HCT116 (cell line): ENCODE data around the gene CHEK1. TPM values are rescaled to one million over a fixed set of nuclear protein-coding genes. Genes with fewer than 3 reads are reported as not detected.
"Not testable (repeated sequence)": the region's sequence is repeated elsewhere in the genome, so short reads cannot be mapped to it uniquely, and the experiment has no call there.

Experiments
- ATAC-seq: fragments of 200-7000 bp; cut with Tn5 transposase; 2 replicates; pipeline ENCODE4 v1.9.1; 2020; ENCODE audit warnings: mild to moderate bottlenecking, moderate library complexity
- BruUV-seq: library from RNA; stranded (reverse); fragments of 400-500 nt; replicated peaks from 2 replicates; lab custom pipeline; 2021; lab: Mats Ljungman, UMichigan
- CTCF ChIA-PET: fragments of 300-600 bp; sonication (Branson Sonifier 250); formaldehyde crosslinking; loops from one replicate; lab custom pipeline; 2021; ENCODE audit warnings: antibody characterized with exemption; lab: Charles Lee
- POLR2A ChIA-PET: fragments of 300-600, 350-600 bp; sonication (Branson Sonifier 250); formaldehyde crosslinking; loops from one replicate; lab custom pipeline; 2021; ENCODE audit warnings: antibody characterized with exemption; lab: Charles Lee
- RAD21 ChIA-PET, 2 experiments: fragments of 300-600 bp; sonication (Branson Sonifier 250); formaldehyde crosslinking; loops; one replicate each; lab custom pipeline; 2023; ENCODE audit warnings: low total read pairs in 2 of 2; ENCODE audit not compliant: uncharacterized antibody in 2 of 2, unreplicated experiment in 2 of 2, low non-redundant PET in 1 of 2; lab: Charles Lee
- DNase-seq: peaks from one replicate; pipeline ENCODE4 v3.0.0-alpha.2; 2010; ENCODE audit warnings: low read depth, low spot score
- H2AFZ ChIP-seq: fragments of 200-600 bp; shearing (Covaris generic), sonication (generic); 2 replicates; pipeline ENCODE4 v1.6.1; 2017; ENCODE audit warnings: low read depth, mixed run types, mixed read lengths, antibody characterized with exemption, low read length; ENCODE audit not compliant: poor library complexity, severe bottlenecking
- H3K27ac ChIP-seq: 2 replicates; pipeline ENCODE4 v1.5.1; 2012; ENCODE audit warnings: low read depth, low read length
- H3K27me3 ChIP-seq: fragments of 200-600 bp; sonication (generic); 2 replicates; pipeline ENCODE4 v1.6.1; 2016; ENCODE audit warnings: mixed run types, low read length, mixed read lengths; ENCODE audit not compliant: insufficient read depth
- H3K36me3 ChIP-seq, 2 experiments: fragments of 200-500 bp in 1 of 2; fragments of 200-600 bp in 1 of 2; sonication (Bioruptor generic) in 1 of 2; sonication (generic) in 1 of 2; 2 replicates each; pipeline versions ENCODE4 v1.5.1 to v1.6.1; 2014 to 2016; ENCODE audit warnings: low read length in 2 of 2, inconsistent platforms in 1 of 2, mixed read lengths in 1 of 2, mixed run types in 1 of 2; ENCODE audit not compliant: insufficient read depth in 2 of 2, control insufficient read depth in 1 of 2
- H3K4me1 ChIP-seq, 2 experiments: fragments of 200-600 bp in 1 of 2; sonication (generic) in 1 of 2; 2 replicates each; pipeline versions ENCODE4 v1.5.1 to v1.6.1; 2012 to 2017; ENCODE audit warnings: low read length in 2 of 2, inconsistent platforms in 1 of 2, mild to moderate bottlenecking in 1 of 2, mixed read lengths in 1 of 2, mixed run types in 1 of 2, moderate library complexity in 1 of 2; ENCODE audit not compliant: insufficient read depth in 2 of 2, control insufficient read depth in 1 of 2
- H3K4me2 ChIP-seq: fragments of 200-600 bp; sonication (generic); 2 replicates; pipeline ENCODE4 v1.6.1; 2017; ENCODE audit warnings: mixed run types, low read length, mixed read lengths
- H3K4me3 ChIP-seq, 2 experiments: fragments of 200-600 bp in 1 of 2; sonication (generic) in 1 of 2; replicated peaks in 1 of 2; 2 replicates each; pipeline ENCODE4 v1.5.1; 2011 to 2016; ENCODE audit warnings: low read length in 2 of 2, control low read depth in 1 of 2, low read depth in 1 of 2, mild to moderate bottlenecking in 1 of 2, mixed read lengths in 1 of 2, mixed run types in 1 of 2
- H3K79me2 ChIP-seq: fragments of 200-600 bp; sonication (generic); 2 replicates; pipeline ENCODE4 v1.6.1; 2017; ENCODE audit warnings: mild to moderate bottlenecking, mixed run types, low read length, moderate library complexity, mixed read lengths; ENCODE audit not compliant: insufficient read depth
- H3K9ac ChIP-seq: fragments of 200-600 bp; sonication (generic); 2 replicates; pipeline ENCODE4 v1.6.1; 2016; ENCODE audit warnings: low read length, mixed read lengths
- H3K9me2 ChIP-seq: fragments of 200-600 bp; sonication (generic), shearing (Covaris generic); 2 replicates; pipeline ENCODE4 v1.6.1; 2017; ENCODE audit warnings: mixed run types, mild to moderate bottlenecking, moderate library complexity; ENCODE audit not compliant: insufficient read depth
- H3K9me3 ChIP-seq, 2 experiments: fragments of 200-500 bp in 1 of 2; fragments of 200-600 bp in 1 of 2; sonication (Bioruptor generic) in 1 of 2; sonication (generic) in 1 of 2; 2 replicates each; pipeline ENCODE4 v1.6.1; 2014 to 2017; ENCODE audit warnings: low read length in 2 of 2, mixed read lengths in 2 of 2, inconsistent platforms in 1 of 2, low read depth in 1 of 2, mild to moderate bottlenecking in 1 of 2, mixed run types in 1 of 2, moderate library complexity in 1 of 2; ENCODE audit not compliant: control insufficient read depth in 1 of 2, insufficient read depth in 1 of 2
- H4K20me1 ChIP-seq: fragments of 200-600 bp; sonication (generic), shearing (Covaris generic); 2 replicates; pipeline ENCODE4 v1.6.1; 2017; ENCODE audit warnings: mixed run types, mild to moderate bottlenecking, moderate library complexity; ENCODE audit not compliant: insufficient read depth
- ATF3 ChIP-seq: IDR thresholded peaks from 2 replicates; pipeline ENCODE4 v1.6.1; 2012
- EGR1 ChIP-seq: IDR thresholded peaks from 2 replicates; pipeline ENCODE4 v1.6.1; 2012; ENCODE audit warnings: low read depth
- SRF ChIP-seq: IDR thresholded peaks from 2 replicates; pipeline ENCODE4 v1.6.1; 2012; ENCODE audit warnings: low read depth
- ZBTB33 ChIP-seq: IDR thresholded peaks from 2 replicates; pipeline ENCODE4 v1.6.1; 2011; ENCODE audit warnings: mild to moderate bottlenecking, low read length, moderate library complexity; ENCODE audit not compliant: insufficient replicate concordance; ENCODE audit errors: extremely low read depth
- ZFX ChIP-seq: fragments of 450-650 bp; IDR thresholded peaks from 2 replicates; pipeline ENCODE4 v1.6.1; 2017
- intact Hi-C: fragments of 100-400 bp; cut with micrococcal nuclease; formaldehyde crosslinking; loops from 2 replicates; pipeline ENCODE4 v1.10.0; 2022
- total RNA-seq: library from RNA; stranded (reverse); gene quantifications from one replicate; pipeline ENCODE4 v1.2.1, GENCODE V29; 2021; ENCODE audit not compliant: unreplicated experiment

The CHEK1 gene
- total RNA-seq, 1 experiment from 2014 or later: 69.3 TPM

GRCh38 chr11:125701018-125701610 is 76.2 kb downstream of the CHEK1 start (continued):
- TF ChIP-seq SRF: no peak
- TF ChIP-seq ZFX: no peak
- no peak for TF ChIP-seq ATF3
- no peak for TF ChIP-seq ZBTB33

GRCh38 chr11:125701858-125702621 is 77.1 kb downstream of the CHEK1 start:
- ChIA-PET CTCF (interaction anchor here (1.1 kb wide), 1 partner anchor 19 kb away, joined by 3 read pairs; no protein-coding TSS in a partner anchor), RAD21 (no interaction called here), POLR2A (no interaction called here)
- no peaks in the 10 kb centered on the region for H3K9me2 ChIP-seq
- H3K27ac ChIP-seq: no peak overlapping the region
- H3K9me3 ChIP-seq: no peaks in the 10 kb centered on the region
- no peak overlapping the region for H2AFZ ChIP-seq
- DNase-seq (no peak), ATAC-seq (0 out of 2 replicates have a peak, but pooled peaks have one; percentile 20)
- no TSS peak for BruUV-seq
- no peak overlapping the region for H3K4me3 ChIP-seq
- no peaks in the 10 kb centered on the region for H3K79me2 ChIP-seq
- TF ChIP-seq EGR1: no peak
- no peaks in the 10 kb centered on the region for H3K36me3 ChIP-seq
- intact Hi-C loops: no loop called here
- H3K4me1 ChIP-seq: no peaks in the 10 kb centered on the region
- no peaks in the 10 kb centered on the region for H3K27me3 ChIP-seq
- no peak overlapping the region for H3K9ac ChIP-seq
- H3K4me2 ChIP-seq: no peak overlapping the region
- H4K20me1 ChIP-seq: no peaks in the 10 kb centered on the region

DNA sequence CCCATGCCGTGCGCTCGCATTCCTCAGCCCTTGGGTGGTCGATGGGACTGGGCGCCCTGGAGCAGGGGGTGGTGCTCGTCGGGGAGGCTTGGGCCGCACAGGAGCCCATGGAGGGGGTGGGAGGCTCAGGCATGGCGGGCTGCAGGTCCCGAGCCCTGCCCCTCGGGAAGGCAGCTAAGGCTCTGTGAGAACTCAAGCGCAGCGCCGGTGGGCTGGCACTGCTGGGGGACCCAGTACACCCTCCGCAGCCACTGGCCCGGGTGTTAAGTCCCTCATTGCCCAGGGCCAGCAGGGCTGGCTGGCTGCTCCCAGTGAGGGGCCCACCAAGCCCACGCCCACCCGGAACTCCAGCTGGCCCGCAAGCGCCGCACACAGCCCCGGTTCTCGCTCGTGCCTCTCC is 79.7 kb downstream of the CHEK1 start:
- DNase-seq, POLR2A ChIA-PET, ATAC-seq, intact Hi-C loops, H4K20me1 ChIP-seq, RAD21 ChIA-PET, CTCF ChIA-PET, H3K79me2 ChIP-seq, H3K36me3 ChIP-seq, H2AFZ ChIP-seq, H3K27me3 ChIP-seq, H3K9ac ChIP-seq, H3K4me1 ChIP-seq, H3K27ac ChIP-seq, H3K4me3 ChIP-seq, H3K9me3 ChIP-seq, H3K9me2 ChIP-seq, BruUV-seq, H3K4me2 ChIP-seq: not testable (repeated sequence)
